A673 (cell line): Measurements from ENCODE around the gene SPNS1. TPM values are rescaled to one million over a fixed set of nuclear protein-coding genes. Genes with fewer than 3 reads are reported as not detected.

Experiments
- BruUV-seq: library from RNA; stranded (reverse); fragments of 400-500 nt; replicated peaks from 2 replicates; lab custom pipeline; 2021; lab: Mats Ljungman, UMichigan
- CTCF ChIA-PET: fragments of 300-600 bp; sonication (Branson Sonifier 250); formaldehyde crosslinking; loops from one replicate; lab custom pipeline; 2022; ENCODE audit warnings: antibody characterized with exemption; lab: Charles Lee
- POLR2A ChIA-PET: fragments of 300-600 bp; sonication (Branson Sonifier 250); formaldehyde crosslinking; loops from one replicate; lab custom pipeline; 2022; ENCODE audit warnings: antibody characterized with exemption; ENCODE audit not compliant: low non-redundant PET; lab: Charles Lee
- DNase-seq: peaks from one replicate; pipeline ENCODE4 v3.0.0-alpha.2; 2015; ENCODE audit warnings: low spot score
- H3K27ac ChIP-seq: fragments of 200-600 bp; sonication (generic); 2 replicates; pipeline ENCODE4 v1.5.1; 2016; ENCODE audit warnings: mixed run types, low read depth, mild to moderate bottlenecking, mixed read lengths, antibody characterized with exemption, low read length; ENCODE audit not compliant: poor library complexity, severe bottlenecking
- H3K27me3 ChIP-seq: fragments of 200-600 bp; sonication (generic); replicated peaks from 2 replicates; pipeline ENCODE4 v1.6.1; 2017; ENCODE audit warnings: mixed run types, low read depth, mild to moderate bottlenecking, mixed read lengths, antibody characterized with exemption, low read length; ENCODE audit not compliant: insufficient read depth, poor library complexity
- H3K36me3 ChIP-seq: fragments of 200-600 bp; sonication (generic); 2 replicates; pipeline ENCODE4 v1.6.1; 2016; ENCODE audit warnings: mixed run types, mild to moderate bottlenecking, mixed read lengths, antibody characterized with exemption, low read length; ENCODE audit not compliant: insufficient read depth, poor library complexity, severe bottlenecking
- H3K4me1 ChIP-seq: fragments of 200-600 bp; sonication (generic); 2 replicates; pipeline ENCODE4 v1.6.1; 2017; ENCODE audit warnings: mixed run types, mild to moderate bottlenecking, mixed read lengths, antibody characterized with exemption, low read length; ENCODE audit not compliant: insufficient read depth, poor library complexity, severe bottlenecking
- H3K4me3 ChIP-seq: fragments of 200-600 bp; sonication (generic); 2 replicates; pipeline ENCODE4 v1.5.1; 2016; ENCODE audit warnings: low read depth, mixed run types, mild to moderate bottlenecking, mixed read lengths, low read length; ENCODE audit not compliant: poor library complexity, severe bottlenecking
- H3K9me3 ChIP-seq: fragments of 200-600 bp; sonication (generic); 2 replicates; pipeline ENCODE4 v1.6.1; 2016; ENCODE audit warnings: mixed run types, low read depth, mild to moderate bottlenecking, mixed read lengths, antibody characterized with exemption, low read length; ENCODE audit not compliant: poor library complexity, severe bottlenecking
- CTCF ChIP-seq: fragments of 300-800, 200-600 bp; sonication (generic); conservative IDR thresholded peaks from 2 replicates; pipeline ENCODE4 v1.5.1; 2017; ENCODE audit warnings: low read depth, mild to moderate bottlenecking, antibody characterized with exemption, low read length, moderate library complexity, mixed read lengths
- EZH2 ChIP-seq: fragments of 200-600 bp; sonication (generic); IDR thresholded peaks from 2 replicates; pipeline ENCODE4 v1.6.1; 2017; ENCODE audit warnings: borderline replicate concordance, low read depth, mild to moderate bottlenecking, mixed read lengths, antibody characterized with exemption, low read length; ENCODE audit not compliant: poor library complexity, severe bottlenecking
- intact Hi-C: fragments of 100-400 bp; cut with micrococcal nuclease; formaldehyde crosslinking; loops from one replicate; pipeline ENCODE4 v1.10.0; 2022; ENCODE audit not compliant: unreplicated experiment
- total RNA-seq: library from RNA; stranded (reverse); gene quantifications from 2 replicates; pipeline ENCODE4 v1.2.3, GENCODE V29; 2021

The SPNS1 gene
- total RNA-seq, 1 experiment from 2014 or later = 46.3 TPM

DNA sequence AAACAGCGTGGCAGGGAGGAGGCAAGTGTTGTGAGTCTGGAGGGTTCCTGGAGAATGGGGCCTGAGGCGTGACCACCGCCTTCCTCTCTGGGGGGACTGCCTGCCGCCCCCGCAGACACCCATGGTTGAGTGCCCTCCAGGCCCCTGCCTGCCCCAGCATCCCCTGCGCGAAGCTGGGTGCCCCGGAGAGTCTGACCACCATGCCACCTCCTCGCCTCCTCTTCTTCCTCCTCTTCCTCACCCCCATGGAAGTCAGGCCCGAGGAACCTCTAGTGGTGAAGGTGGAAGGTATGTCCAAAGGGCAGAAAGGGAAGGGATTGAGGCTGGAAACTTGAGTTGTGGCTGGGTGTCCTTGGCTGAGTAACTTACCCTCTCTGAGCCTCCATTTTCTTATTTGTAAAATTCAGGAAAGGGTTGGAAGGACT lies 42.8 kb upstream of the SPNS1 start, which contains the start of gene CD19:
TSS of gene CD19 (plus strand) at position 171 of the 425 bp plus-strand sequence. CDS start at position 201, 30 bp downstream.
- Histone ChIP-seq H3K36me3 (no peaks in the 10 kb centered on the region), H3K4me1 (peaks cover 12% of the 10 kb centered on the region), H3K27ac (peak within 1 kb of the TSS; percentile 46), H3K27me3 (no peaks in the 10 kb centered on the region), H3K4me3 (no peak within 1 kb of the TSS), H3K9me3 (no peaks in the 10 kb centered on the region)
- ChIA-PET CTCF (no interaction called here), POLR2A (no interaction called here)
- DNase-seq = no peak
- no TSS peak for BruUV-seq
- TF ChIP-seq CTCF (no peak), EZH2 (no peak)
- intact Hi-C loops = no loop called here

GRCh38 chr16:28932339-28933141 lies 42.0 kb upstream of the SPNS1 start:
- ChIA-PET POLR2A (no interaction called here), CTCF (no interaction called here)
- BruUV-seq = no TSS peak
- Histone ChIP-seq H3K36me3 (no peaks in the 10 kb centered on the region), H3K27ac (no peak overlapping the region), H3K4me1 (peaks cover 12% of the 10 kb centered on the region), H3K9me3 (no peaks in the 10 kb centered on the region), H3K27me3 (no peaks in the 10 kb centered on the region), H3K4me3 (no peak overlapping the region)
- intact Hi-C loops = no loop called here
- DNase-seq = no peak
- TF ChIP-seq EZH2 (no peak), CTCF (no peak)

DNA sequence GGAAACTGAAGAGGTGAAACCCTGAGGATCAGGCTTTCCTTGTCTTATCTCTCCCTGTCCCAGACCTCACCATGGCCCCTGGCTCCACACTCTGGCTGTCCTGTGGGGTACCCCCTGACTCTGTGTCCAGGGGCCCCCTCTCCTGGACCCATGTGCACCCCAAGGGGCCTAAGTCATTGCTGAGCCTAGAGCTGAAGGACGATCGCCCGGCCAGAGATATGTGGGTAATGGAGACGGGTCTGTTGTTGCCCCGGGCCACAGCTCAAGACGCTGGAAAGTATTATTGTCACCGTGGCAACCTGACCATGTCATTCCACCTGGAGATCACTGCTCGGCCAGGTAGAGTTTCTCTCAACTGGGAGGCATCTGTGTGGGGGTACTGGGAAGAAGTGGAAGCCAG lies 41.4 kb upstream of the SPNS1 start:
- BruUV-seq = no TSS peak
- Histone ChIP-seq H3K4me1 (peaks cover 12% of the 10 kb centered on the region), H3K27me3 (no peaks in the 10 kb centered on the region), H3K9me3 (no peaks in the 10 kb centered on the region), H3K27ac (no peak overlapping the region), H3K4me3 (no peak overlapping the region), H3K36me3 (no peaks in the 10 kb centered on the region)
- DNase-seq = no peak
- ChIA-PET POLR2A (no interaction called here), CTCF (no interaction called here)
- intact Hi-C loops = no loop called here
- no peak for TF ChIP-seq EZH2
- TF ChIP-seq CTCF = no peak
